ENCODE measurements around the gene RFK.

GRCh38 chr9:76423216-76424177 is 29.3 kb upstream of the RFK start:
- TF ChIP-seq PCBP1 (IDR thresholded peaks at IDR 0.05; ENCODE audit: borderline replicate concordance, low read depth, low read length) (no peak), YY1 (IDR thresholded peaks at IDR 0.05; ENCODE audit: insufficient read depth, insufficient replicate concordance, low read depth, low read length) (no peak), CTCF (CRISPR knock-in tag; IDR thresholded peaks at IDR 0.05) (no peak), TAF1 (CRISPR knock-in tag; IDR thresholded peaks at IDR 0.05) (no peak), NR2F6 (IDR thresholded peaks at IDR 0.05) (peak; percentile 89), NR2F6 (CRISPR knock-in tag; IDR thresholded peaks at IDR 0.05) (peak; percentile 84), EZH2 (conservative IDR thresholded peaks at IDR 0.05; ENCODE audit: low read depth, low read length) (no peak), ZNF431 (CRISPR knock-in tag; IDR thresholded peaks at IDR 0.05; ENCODE audit: borderline replicate concordance, low read depth) (no peak), CHD2 (IDR thresholded peaks at IDR 0.05; ENCODE audit: low read depth, low read length) (no peak), ZNF296 (CRISPR knock-in tag; conservative IDR thresholded peaks at IDR 0.05) (no peak), KLF13 (CRISPR knock-in tag; IDR thresholded peaks at IDR 0.05) (no peak)
- TF ChIP-seq, protein P1, sequence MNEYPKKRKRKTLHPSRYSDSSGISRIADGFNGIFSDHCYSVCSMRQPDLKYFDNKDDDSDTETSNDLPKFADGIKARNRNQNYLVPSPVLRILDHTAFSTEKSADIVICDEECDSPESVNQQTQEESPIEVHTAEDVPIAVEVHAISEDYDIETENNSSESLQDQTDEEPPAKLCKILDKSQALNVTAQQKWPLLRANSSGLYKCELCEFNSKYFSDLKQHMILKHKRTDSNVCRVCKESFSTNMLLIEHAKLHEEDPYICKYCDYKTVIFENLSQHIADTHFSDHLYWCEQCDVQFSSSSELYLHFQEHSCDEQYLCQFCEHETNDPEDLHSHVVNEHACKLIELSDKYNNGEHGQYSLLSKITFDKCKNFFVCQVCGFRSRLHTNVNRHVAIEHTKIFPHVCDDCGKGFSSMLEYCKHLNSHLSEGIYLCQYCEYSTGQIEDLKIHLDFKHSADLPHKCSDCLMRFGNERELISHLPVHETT (CRISPR knock-in tag; conservative IDR thresholded peaks at IDR 0.05): no peak
- TF ChIP-seq, protein P2, sequence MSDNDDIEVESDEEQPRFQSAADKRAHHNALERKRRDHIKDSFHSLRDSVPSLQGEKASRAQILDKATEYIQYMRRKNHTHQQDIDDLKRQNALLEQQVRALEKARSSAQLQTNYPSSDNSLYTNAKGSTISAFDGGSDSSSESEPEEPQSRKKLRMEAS (IDR thresholded peaks at IDR 0.05): no peak
- TF ChIP-seq, protein P3, sequence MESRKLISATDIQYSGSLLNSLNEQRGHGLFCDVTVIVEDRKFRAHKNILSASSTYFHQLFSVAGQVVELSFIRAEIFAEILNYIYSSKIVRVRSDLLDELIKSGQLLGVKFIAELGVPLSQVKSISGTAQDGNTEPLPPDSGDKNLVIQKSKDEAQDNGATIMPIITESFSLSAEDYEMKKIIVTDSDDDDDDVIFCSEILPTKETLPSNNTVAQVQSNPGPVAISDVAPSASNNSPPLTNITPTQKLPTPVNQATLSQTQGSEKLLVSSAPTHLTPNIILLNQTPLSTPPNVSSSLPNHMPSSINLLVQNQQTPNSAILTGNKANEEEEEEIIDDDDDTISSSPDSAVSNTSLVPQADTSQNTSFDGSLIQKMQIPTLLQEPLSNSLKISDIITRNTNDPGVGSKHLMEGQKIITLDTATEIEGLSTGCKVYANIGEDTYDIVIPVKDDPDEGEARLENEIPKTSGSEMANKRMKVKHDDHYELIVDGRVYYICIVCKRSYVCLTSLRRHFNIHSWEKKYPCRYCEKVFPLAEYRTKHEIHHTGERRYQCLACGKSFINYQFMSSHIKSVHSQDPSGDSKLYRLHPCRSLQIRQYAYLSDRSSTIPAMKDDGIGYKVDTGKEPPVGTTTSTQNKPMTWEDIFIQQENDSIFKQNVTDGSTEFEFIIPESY (CRISPR knock-in tag; IDR thresholded peaks at IDR 0.05): no peak

All from HepG2 (cell line).